GM18868 (cell line): ENCODE measurements around the gene ATOSB.
A peak's percentile ranks its signal among the peaks of the same experiment; 100 is the strongest.

Experiments
- ATAC-seq: cut with Tn5 transposase; IDR thresholded peaks from one replicate; pipeline ENCODE4 v1.9.1; 2021; ENCODE audit warnings: mild to moderate bottlenecking, moderate library complexity; ENCODE audit not compliant: unreplicated experiment

Gene ATOSB

DNA sequence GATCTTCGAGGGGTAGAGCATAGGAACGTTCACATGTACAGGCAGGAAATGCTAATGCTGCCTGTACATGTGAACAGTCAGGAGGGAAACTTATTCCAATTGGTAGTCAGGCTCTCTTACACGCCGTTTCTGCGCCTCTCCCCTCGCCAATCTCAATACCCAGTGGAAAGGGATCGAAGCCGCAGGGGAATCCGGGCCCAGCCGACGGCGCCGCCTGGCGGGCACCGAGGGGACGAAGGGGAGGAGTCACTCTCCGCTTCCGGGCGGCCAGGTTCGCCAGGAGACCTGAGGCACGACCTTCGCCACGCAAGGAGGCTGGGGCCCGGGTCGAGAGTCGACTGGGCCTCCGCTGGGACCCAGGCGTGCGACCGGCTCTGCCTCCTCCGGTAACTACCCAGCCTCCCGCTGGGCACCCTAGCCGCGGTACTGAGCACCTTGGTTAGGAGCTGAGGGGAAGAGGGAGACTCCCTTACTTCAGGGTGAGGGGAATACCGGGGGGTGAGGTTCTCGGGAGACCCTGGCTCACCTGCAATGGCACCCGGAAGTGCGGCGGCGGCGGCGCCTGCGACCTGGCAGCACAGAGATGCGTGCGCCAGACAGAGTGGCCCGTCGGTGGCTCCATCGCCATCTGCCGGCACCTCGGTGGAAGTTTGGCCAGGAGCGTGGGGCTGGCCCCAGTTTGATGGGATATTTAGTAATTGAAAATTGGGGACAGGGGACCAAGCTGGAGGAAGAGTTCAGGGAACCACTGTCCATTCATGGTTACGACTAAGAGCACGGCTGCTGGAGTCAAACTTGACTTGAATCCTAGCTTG, 19.4 kb downstream of the ATOSB start, which contains the start of gene PIGO:
PIGO (minus strand) TSS at position 557 of the 815 bp plus-strand sequence. CDS start 1,026 bp downstream, outside the sequence.
- ATAC-seq, result peak; percentile 84

DNA sequence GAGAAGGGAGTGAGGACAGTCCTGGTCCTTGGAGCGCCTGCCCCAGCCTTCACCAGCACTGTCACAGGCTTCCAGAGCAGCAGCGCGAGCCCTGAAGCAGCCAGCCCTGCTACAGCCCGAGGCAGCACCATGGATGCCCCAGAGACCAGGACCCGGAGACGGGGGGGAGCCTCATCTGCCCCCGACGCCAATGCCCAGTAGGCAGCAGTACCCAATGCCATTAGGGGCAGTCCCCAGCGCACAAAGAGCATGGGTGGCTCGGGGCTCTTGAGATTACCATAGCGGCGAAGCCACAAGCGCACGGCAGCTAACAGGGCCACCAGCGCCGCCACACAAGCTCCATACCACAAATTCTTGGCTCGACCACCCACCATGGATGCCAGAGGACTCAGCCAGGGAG, 24.1 kb downstream of the ATOSB start:
- ATAC-seq, result no peak

DNA sequence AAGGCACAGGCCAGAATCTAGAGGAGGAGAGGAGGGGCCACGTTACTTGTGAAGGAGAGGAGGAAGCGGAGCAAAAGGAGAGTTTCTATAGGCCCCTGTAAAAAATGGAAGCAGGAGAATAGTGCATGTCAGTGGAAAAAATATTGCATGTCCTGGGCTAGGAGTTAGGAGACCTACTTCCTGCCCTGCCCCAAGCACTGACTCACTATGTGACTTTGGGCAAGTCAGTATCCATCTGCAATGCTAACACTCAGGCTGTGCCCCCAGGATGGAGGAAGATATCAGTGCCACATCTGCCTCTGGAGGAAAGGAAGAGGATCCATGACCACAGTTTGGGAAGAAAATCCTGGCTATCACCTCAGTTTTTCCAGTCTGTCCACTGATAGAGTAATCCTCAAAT, 26.2 kb downstream of the ATOSB start:
- no peak for ATAC-seq

DNA sequence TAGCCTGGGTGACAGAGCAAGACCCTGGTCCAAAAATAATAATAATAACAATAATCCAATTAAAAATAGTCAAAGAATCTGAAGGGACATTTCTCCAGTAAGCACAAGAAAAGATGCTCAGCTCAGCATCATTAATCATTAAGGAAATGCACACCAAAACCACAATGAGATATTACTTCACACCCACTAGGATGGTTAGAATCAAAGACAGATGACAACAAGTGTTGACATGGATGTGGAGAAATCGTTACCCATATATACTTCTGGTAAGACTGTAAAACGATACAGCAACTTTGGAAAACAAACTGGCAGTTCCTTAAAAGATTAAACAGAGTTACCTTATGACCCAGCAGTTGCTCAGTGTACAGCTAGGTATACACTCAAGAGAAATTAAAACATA, 30.6 kb downstream of the ATOSB start:
- no peak for ATAC-seq

DNA sequence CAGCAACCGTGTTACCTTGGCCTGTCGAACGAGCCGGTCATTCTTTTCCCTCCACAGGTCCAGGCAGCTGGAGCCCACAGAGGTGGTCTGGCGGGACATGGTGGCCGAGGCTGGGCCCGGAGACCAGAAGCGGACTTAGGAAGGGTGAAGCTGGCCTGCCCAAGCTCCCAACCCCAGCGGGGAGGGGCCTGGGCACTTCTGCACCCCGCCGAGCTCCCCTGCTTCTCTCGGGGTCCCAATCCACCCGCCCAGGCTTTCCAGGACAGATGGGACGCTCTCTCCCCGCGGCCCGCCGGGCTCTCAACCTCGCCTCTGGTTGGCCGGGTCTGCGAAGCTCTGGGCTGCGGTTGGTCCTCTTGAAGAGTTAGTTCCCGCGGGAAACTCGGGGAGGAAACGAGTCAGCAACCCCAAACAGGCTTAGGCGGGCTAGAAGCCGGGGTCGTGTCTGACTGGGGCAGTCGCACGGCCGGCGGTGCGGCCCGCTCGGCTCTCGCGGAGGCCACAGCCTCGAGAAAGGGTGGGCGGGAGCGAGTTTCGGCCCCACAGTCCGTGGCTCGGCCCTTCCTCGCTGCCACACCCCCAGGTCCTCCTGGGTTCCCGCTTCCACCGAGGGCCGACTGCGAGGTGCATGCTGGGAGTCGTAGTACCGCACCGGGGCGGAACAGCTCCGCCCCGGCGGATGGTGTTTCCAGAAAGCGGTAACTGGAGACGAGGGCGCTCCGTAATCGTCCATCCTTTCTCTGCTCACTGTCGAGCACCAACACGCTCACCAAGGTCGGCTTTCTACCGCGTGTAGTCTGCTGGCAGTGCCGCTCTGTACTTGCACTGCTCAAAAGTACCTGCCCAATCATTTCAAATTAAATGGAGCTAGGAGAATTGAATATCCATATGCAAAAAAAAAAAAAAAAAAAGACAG, 36.0 kb downstream of the ATOSB start, which contains the start of gene FANCG:
FANCG (minus strand) TSS at position 517 of the 916 bp plus-strand sequence; CDS start at position 99, 418 bp downstream.
- peak; percentile 93 for ATAC-seq

DNA sequence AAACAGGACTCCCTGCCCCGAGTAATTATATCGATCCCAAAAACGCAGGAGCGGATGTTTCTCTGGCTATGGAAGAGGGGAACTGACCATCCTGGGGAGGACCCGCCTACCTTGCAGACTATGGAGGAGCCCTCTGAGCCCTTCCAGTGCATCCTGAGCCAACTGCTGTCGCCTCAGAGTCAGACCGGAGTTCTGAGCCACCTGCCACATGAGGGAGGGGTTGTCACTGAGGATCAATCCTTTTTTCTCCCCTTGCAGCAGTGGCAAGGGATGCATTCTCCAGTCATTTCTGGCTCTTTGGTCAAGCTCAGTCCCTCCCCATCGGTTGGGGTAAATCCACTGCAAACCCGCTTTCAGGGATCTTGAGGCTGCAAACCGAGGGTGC, 36.6 kb downstream of the ATOSB start:
- ATAC-seq, result no peak

DNA sequence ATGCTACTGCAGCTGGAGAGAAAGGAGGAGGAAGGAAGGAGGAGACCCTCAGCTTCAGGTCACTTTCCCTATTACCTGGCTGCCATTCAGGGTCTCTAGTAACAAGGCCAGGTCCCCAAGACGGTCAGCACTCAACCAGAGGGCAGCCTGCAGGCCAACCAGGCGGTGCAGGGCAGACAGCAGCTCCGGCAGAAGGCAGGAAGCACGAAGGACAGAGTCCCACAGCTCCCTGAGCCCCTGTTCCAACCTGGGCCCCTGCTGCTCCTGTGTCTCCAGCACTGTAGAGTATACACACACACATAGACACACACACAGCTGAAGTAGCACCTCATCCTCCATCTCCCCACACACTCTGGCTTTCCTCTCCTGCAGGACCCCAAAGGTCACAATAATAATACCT, 37.6 kb downstream of the ATOSB start:
- no peak for ATAC-seq

DNA sequence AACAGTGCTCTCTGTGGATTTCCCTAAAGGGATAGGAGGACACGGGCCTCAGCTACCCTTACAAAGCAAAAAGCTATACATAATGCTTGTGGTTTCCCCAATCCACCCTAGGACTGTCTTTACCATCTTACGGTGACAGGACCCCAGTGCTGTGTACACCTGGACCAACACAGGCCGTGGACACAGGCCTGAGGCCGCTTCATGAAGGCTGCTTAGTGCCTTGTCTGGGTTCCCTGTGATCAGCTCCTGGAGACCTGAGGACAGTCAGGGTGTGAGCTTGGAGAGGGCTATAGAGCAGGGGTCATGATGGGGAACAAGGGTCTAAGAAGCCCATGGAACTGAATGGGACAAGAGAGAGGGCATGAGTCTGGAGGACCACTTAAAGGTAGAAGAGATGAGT, 38.8 kb downstream of the ATOSB start:
- no peak for ATAC-seq

DNA sequence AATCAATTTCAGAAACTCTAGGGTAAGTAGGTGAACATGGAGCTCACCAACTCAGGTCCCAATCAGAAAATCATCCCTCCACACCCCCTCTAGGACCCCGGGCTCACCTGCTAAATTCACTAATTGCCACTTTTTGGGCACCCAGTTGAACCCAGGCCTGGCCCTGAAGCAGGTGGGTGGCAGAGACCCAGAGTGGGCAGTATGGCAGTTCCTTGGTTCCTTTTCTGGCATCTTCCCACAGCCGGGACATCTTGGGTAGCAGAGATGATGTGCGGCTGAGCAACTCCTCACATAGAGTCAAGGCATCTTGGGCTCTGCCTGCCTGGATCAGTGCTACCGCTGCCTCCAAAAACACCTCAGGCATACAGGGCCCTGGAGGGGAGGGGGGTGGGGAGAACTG, 40.3 kb downstream of the ATOSB start:
- no peak for ATAC-seq

DNA sequence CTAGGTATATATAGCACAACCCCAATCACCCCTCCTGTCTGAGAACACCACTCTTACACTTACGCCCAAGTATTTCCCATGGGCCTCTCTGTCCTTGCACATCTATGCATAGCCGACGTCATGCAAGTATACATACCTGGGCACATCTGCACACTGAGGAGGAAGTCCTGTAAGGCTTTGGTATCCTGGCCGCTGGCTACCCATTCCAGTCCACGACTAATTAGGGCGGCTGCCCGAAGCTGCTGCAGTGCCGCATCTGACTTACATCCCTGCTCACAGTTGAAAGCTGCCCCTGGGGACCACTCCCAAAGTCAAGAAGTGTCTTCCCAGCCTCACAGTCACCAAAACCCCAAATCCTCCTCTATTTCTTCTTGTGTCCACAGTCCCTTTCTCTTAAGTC, 40.9 kb downstream of the ATOSB start:
- ATAC-seq, result no peak

DNA sequence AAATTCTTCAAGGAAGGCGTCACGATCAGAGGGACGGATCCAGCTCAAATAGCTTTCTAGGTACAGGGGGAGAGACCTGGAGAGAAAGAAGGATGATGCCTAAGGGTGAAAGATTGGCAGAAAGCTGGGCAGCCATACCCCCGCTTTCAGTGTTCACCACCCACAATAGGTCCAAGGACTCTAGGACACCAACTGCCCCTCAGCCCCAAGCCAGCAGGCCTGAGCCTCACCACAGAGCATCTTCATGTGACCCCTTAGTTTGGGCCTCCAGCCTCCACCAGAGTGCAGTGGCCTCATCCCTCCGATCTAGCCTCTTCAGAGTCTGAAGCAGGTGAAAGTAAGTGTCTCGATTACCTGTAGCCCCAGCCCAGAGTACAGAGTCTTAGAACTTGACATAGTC, 41.5 kb downstream of the ATOSB start:
- ATAC-seq, result no peak

DNA sequence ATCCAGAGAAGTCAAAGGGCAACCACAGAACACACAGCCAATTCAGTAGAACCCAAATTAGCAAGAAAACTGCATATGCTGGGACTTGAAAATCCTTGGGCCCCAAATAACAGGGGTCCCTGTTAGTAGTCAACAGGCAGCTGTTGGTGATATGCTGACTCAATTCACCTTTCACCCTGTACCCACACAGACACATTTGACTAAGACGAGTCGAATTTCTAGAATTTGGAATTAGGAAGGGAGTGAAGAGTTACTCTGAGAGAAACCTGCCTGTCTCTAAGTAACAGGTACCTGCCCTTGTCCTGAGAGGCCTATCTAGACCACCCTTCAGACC, 42.4 kb downstream of the ATOSB start:
- no peak for ATAC-seq

DNA sequence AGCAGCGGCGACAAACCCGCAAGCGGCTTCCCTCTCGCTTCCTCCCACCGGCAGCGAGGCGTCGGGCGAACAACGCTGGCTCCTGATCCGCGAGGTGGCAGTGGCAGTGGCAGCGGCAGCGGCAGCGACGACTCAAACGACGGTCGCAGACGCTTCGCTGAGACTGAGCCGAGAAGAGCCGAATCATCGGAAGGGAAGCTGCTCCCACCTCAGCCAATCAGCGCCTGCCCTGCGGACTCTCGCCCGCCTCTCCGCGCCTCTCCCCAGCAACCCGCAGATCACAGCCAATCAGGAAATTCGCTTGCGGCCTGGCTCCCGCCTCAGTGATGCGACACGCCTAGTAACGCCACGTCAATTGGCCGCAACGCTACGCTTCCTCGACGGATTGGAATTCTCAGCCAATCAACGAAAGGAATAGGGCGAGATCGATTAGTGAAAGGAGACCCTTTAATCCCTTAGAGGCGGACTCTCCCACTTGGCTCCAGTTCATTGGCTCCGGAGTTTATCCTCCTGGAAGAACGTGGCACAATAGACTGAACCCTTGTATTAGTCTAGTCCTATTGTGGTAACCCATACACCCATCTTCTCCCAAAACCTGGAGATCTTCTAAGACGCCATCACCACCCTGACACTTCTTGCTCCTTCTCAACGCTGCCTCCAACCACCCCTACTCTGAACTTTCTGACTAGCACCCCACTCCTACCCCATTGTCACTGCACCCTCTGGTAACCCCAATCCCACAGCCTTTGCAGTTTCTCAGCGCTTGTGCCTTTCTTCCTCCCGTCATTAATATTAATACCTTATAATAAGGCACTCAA, 43.0 kb downstream of the ATOSB start, which contains the start of gene VCP:
VCP (minus strand) TSS at position 165 of the 818 bp plus-strand sequence. CDS start 272 bp downstream, outside the sequence.
- peak; percentile 82 for ATAC-seq

DNA sequence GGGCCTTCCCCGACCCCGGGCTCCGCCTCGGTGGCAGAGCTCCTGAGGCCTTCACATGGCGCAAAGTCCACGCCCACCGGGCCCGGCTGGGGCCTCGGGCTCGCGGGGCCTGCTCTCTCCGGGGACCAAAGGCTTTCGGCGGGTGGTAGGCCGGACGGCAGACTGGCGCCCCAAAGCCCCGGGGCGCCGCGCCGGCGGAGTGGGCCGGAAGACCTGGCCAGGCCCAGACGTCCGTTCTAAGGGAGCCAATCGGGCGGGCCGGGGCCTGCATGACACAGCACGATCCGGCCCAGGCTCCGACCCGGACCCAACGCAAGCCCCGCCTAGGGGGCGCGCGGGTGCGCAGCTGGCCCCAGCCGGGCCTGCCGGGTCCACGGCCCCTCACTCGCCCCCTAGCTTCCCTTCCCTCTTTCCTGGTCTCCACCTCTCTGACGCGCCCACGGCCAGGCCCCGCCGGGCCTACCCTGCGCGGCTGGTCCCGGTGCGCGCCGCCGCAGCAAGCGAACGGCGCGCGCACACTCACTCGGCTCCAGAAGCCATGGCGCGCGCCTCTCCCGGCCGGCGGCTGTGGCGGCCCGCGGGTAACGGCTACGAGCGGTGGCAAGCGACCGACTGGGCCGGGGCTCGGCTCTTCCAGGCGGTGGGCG, 43.7 kb downstream of the ATOSB start:
- ATAC-seq, result peak; percentile 61

DNA sequence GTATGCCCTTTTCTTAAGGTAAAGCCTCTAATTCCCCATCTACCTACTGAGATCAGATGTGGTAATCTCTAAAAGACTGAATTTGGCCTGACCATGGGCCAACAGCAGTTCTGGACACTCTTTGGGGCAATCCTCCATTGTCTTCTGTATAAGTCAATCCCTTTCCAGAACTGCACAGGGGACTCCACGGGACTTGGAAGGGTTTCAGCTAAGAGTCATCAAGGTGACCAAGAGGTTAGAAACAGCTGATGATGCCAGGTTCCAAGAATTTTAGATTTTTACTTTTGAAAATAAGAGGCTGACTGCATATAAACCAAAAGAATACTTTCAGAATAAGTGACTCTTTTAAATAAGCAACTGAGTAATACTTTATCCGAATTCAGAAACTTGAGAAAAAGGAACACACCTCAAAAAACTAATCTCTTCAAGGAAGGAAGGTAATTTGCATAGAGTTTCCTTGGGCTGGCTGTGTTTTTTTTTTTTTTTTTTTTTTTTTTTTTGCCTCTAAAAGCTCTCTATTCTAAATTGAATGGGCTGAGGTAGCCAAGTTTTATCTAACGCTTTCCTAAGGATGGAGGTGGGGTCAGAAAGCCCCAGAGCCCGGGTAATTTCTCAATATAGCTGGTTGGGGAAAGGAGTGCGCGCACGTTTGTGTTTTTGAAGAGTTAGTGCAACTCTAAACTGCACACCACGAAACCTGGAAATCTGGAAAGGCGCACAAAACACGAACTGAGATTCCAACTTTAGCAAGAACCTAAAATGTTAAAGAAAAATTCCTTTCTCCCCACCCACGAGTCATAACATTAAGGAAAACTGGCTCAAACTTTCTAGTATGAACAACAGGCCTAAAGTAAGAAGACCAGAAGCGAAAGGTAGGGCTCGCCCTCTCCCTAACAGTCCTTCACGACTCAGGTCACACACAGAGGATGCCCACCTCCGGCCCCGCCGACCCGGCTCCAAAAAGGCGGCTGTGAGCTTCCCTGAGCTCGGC, 44.5 kb downstream of the ATOSB start:
- no peak for ATAC-seq

DNA sequence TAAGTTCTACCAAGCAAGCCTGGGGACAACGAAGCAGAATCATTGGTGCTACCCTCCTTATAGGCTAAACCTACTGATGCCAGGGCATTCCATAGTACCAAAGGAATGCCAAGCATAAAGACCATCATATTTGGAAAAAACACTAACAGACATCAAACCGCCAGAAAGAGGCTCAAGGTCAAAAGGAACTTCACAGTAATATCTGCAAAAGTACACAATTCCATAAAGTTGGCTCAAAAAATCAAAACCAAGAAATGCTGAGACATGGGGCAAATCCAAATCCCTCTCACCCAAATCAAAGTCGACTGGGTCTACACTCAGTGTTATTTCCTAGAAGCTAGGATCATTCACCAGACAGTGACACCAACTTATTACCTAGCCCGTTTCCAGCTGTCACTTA, 46.6 kb downstream of the ATOSB start:
- ATAC-seq, result no peak

DNA sequence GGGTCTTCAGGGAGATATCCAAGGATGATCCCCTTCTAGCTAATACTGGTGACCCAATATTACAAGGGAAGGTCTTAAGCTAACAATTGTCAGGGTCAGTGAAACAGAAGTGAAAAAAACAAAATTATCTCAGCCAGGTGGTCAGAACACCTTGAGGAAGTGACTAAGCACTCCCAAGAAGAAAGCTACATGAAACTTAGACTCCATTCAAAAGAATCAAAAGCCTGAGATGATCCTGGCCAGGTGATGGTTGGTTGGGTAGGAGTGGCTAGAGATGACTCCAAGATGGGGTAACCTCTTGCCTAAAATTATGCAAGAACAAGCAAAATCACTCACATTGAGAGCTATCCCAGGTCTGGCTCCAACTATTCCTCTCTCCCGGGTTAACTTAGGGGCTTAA, 48.6 kb downstream of the ATOSB start:
- ATAC-seq, result no peak

DNA sequence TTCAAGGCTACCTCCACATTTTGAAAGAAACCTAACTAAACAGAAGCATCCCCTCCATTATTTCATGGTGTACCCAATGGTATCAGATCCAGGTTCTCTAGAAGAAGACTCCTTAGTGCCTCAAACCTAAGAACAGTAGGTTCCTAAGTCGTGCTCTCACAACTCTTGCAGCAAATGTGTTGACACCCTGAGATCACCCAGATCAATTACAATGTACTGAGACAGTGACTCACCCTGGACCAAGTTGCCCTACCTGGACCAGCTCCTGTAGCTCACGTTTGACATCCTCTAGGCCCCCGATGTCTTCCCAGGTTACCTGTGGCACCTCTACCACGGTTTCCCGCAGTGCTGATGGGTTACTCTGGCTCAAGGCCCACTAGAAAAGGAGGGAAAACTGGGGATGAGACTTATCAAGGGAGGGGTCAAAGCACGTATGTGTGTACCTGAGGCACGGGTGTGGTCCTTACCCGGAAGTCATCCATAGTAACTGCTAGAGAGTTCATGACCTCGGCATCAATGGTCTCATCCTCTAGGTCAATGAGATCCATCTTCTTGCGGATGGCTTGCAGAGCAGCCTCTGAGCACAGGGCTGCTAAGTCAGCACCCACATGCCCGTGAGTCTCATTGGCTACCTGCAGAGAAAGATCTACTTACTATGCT, 55.0 kb downstream of the ATOSB start:
- ATAC-seq, result no peak

DNA sequence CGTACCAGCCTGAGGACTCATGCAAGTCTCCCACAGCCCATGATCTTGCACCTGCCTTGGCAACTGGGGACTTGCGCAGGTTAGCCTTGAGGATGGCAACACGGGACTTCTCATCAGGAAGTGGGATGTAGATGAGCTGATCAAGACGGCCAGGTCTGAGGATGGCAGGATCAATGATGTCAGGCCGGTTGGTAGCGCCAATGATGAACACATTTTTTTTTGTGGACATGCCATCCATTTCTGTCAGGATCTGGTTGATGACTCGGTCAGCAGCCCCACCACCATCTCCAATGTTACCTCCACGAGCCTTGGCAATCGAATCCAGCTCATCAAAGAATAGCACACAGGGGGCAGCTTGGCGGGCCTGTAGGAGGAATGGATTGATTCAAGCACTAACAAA, 56.2 kb downstream of the ATOSB start:
- ATAC-seq, result no peak
